Endothelial cell of hepatic sinusoid (primary cell): ENCODE measurements around the gene B4GALNT4.

Experiments
- in situ Hi-C: cut with HindIII; loops from 2 replicates; pipeline ENCODE4 v1.10.0; 2017; ENCODE audit warnings: low sequenced_read_pairs

Gene B4GALNT4

DNA sequence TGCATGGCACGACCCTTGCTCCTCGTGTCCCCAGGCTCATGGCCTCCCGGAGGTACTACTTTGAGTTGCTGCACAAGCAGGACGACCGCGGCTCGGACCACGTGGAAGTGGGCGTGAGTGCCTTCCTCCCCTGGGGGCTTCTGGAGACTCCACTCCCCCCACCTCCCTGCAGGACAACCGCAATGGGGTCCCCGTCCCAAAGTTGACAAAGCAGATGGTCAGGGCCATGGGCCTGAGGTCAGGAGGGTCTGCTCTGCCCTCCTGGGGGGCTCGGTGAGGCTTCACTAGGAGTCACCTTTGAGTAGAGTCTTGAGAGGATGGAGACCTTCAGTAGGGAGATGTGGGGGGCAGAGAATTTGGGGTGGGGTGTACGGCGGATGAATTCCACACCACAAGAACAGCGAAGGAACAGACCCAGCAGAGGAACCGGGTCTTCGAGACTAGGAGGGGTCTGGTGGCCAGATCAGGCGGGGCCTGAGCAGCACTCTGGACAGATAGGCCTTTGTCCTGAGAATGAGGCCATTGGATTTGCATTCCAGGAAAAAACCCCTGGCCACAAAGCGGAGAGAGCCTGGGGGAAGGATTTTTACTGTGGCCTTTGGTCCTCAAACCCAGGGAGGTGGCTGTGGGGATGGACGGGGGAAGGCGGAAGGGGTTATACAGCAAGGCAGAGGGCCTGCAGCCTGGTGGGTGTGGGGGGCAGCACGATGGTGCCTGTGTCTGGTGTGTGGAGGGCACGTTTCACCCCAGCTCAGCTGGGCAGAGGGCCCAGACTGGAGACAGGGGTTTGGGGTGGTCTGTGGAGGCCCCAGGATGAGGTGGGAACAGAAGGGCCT, 4.6 kb downstream of the B4GALNT4 start:
- in situ Hi-C loops: no loop called here

DNA sequence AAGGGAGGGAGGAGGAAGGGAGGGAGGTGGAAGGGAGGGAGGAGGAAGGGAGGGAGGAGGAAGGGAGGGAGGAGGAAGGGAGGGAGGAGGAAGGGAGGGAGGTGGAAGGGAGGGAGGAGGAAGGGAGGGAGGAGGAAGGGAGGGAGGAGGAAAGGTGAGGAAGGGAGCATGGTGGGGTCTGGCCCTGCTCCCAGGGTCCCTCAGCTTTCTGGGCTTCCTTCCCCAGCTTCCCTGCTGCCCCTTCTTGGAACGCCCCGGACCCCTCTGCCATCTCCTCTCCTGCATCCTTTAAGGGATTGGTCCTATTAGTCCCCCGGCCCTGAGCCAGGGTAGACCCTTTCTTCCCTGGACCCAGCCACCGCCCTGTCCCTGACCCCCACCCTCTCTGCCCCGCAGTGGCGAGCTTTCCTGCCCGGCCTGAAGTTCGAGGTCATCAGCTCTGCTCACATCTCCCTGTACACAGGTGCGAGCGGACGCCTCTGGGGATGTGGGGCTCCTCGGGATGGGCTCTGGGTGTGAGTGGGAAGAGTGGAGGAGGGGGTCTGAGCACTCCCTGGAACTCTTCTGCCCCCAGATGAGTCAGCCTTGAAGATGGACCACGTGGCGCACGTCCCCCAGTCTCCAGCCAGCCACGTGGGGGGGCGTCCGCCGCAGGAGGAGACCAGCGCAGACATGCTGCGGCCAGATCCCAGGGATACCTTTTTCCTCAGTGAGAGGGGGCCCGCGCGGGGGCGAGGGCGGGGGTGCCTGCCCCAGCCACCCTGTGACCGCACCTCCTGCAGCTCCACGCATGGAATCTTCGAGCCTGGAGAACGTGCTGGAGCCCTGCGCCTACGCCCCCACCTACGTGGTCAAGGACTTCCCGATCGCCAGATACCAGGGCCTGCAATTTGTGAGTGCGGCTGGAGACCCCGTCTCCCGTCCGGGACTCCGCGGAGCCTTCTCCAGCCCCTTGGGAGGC, 6.0 kb downstream of the B4GALNT4 start:
- in situ Hi-C loops: no loop called here

DNA sequence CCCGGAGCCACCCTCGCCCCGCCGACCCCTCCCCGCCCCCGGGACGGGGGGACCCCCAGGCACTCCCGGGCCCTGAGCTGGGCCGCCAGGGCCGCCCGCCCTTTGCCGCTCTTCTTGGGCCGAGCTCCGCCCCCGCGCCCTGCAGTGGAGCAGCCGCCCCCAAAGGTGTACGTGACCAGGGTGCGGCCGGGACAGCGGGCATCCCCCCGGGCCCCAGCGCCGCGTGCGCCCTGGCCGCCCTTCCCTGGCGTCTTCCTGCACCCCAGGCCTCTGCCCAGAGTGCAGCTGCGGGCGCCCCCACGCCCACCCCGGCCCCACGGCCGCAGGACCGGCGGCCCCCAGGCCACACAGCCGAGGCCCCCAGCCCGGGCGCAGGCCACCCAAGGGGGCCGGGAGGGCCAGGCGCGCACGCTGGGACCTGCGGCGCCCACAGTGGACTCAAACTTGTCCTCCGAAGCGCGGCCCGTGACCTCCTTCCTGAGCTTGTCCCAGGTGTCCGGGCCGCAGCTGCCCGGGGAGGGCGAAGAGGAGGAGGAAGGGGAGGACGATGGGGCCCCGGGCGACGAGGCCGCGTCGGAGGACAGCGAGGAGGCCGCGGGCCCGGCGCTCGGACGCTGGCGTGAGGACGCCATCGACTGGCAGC, 7.4 kb downstream of the B4GALNT4 start:
- in situ Hi-C loops: no loop called here

DNA sequence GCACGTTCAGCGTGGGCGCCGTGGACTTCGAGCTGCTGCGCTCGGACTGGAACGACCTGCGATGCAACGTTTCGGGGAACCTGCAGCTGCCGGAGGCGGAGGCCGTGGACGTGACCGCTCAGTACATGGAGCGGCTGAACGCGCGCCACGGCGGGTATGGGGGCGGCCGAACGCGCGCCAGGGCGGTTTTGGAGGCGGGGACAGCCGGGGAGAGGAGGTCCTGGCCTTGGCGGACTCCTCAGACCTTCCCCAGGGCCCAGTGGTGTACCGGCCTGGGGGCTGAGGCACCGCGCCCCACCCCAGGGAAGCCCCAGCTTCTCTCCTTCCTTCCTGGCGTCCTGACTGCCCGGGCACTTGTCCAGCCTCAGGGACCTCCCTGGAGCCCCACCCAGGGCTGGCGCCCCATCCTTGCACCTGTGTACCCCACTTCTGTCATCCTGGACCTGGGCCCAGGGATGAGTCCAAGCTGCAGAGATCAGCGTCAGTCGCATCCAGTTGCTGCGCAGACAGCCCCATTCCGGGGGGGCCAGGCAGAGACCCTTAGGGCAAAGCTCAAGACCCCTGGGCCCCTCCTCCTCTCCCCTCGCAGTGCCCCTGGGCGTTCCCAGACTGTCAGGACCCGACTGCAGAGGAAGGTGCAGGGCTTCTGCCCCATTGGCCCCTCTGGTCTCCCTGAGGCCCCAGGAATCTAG, 8.0 kb downstream of the B4GALNT4 start:
- in situ Hi-C loops: no loop called here

DNA sequence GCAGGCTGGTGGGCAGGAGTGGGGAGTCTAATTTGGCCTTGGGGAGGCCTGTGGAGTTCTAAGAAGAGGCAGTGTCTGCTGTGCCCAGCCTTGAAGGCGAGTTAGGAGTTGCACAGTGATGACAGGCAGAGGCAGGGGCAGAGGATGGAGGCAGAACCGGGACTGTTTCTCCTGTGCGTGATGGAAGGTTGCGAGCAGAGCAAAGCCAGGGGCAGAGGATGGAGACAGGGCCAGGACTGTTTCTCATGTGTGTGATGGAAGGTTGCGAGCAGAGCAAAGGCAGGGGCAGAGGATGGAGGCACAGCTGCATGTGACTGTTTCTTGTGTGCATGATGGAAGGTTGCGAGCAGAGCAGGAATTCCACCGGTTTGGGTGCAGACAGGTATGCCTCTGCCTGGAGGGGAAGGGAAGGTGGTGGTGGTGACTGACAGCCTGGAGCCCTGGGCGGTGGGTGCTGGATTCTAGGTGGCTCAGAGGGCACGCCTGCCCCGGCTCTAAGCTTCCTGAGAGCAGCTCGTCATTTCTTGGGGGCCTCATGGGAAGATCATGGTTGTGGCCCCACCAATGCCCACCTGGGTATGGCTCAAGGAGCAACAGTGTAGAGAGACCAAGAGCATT, 8.7 kb downstream of the B4GALNT4 start:
- in situ Hi-C loops: no loop called here

DNA sequence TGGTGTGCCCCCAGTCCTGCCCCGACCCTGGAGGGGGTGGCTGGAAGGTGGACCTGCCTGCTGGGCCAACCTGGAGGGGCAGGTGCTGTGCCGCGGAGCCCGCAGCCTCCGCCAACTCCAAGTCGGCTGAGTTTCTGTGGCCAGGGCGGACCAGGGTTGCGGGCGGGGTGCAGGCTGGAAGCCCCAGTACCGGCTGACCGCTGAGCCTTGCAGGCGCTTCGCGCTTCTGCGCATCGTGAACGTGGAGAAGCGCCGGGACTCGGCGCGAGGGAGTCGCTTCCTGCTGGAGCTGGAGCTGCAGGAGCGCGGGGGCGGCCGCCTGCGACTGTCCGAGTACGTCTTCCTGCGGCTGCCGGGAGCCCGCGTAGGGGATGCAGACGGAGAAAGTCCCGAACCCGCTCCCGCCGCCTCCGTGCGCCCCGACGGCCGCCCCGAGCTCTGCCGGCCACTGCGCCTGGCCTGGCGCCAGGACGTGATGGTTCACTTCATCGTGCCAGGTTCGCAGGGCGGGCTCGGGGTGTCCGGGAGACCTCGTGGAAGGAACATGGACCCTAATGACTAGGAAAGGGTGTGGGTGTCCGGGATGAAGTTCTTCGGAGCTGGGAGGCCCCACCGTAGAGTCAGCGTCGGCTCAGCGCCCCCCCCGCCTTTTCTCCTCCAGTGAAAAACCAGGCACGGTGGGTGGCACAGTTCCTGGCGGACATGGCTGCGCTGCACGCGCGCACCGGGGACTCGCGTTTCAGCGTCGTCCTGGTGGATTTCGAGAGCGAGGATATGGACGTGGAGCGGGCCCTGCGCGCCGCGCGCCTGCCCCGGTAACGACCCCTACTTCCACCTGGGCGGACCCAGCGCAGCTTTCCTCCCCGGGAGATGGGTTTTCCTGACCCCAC, 10.2 kb downstream of the B4GALNT4 start:
- in situ Hi-C loops: no loop called here

DNA sequence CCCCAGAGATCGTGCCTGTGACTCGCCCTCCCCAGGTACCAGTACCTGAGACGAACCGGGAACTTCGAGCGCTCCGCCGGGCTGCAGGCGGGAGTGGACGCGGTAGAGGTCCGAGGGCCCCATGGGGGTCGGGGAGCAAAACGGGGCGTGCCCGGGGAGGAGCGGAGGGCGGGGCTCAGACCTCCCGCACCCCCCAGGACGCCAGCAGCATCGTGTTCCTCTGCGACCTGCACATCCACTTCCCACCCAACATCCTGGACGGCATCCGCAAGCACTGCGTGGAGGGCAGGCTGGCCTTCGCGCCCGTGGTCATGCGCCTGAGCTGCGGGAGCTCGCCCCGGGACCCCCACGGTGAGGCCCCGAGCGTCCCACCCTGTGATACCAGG, 10.8 kb downstream of the B4GALNT4 start:
- in situ Hi-C loops: no loop called here

DNA sequence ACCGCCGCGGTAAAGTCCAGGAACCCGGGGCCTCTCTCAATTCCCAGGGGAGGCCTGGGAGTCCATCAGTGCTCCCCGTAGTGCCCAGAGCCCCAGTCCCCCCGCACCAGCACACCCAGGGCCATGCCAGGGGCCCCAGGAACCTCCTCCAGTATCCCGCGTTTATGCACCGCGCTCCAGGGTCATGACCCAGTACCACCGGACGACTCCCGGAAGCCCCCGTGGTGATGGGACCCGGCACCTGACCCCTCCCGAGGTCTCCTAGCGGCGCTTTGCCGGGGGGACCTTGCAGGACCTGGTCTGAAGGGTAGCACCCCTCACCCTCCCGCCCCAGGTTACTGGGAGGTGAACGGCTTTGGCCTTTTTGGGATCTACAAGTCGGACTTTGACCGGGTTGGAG, 11.2 kb downstream of the B4GALNT4 start:
- in situ Hi-C loops: no loop called here

DNA sequence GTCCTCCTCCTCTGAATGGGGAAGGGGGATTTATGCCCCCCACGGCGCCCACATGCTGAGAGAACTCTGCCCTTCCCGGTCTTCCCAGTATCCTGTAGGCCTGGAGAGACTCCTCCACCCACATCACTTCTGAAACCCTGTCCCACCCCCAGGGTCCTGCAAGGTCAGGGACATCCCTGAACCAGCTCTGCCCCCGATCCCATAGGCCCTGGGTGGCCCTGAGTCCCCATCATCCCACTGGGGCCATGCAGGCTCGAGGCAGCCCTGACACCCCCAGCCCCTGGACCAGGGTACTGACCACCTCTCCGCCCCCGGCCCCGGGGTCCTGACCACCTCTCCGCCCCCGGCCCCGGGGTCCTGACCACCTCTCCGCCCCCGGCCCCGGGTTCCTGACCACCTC, 11.7 kb downstream of the B4GALNT4 start:
- in situ Hi-C loops: no loop called here

DNA sequence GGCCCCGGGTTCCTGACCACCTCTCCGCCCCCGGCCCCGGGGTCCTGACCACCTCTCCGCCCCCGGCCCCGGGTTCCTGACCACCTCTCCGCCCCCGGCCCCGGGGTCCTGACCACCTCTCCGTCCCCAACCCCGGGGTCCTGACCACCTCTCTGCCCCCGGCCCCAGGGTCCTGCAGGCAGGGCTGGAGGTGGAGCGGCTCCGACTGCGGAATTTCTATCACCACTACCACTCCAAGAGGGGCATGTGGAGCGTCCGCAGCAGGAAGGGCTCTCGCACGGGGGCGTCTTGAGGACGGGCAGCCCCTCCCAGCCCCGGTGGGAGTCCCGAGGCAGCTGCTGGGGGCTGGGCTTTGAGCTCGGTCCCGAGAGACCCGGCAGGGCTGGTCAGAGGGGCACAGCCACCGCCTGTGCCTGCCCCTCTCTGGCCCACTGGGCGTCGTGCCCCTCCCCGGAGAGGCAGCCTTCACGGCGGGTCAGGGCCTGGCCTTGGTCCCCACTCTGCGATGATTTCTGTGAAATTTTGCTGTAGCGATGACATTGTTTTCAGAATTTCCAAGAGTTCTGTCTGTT, 12.3 kb downstream of the B4GALNT4 start:
- in situ Hi-C loops: no loop called here

DNA sequence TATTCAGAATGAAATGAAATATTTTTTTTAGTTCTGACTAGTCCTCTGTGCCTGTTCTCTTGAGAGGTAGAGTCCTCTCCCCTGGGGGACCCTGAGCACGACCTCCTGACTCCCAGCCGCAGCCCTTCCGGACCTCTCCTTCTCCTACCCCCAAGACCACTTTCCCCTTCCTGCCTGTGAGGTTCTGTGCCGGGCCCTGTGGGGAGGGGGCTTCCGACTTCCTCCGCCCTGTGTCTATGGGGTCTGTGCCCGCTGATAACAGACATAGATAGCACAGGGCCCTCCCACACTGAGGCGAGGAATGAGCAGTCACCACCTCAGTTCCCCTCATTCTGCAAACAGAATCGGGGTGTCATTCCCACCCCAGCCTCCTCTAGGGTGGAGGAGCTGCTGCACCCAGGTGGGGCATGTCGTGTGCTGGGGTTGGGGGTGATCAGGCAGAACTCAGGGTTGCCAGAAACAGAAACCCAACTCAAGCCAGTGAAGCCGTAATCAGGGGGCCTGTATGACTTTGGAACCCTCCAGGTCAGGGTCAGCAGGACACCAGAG, 12.9 kb downstream of the B4GALNT4 start:
- in situ Hi-C loops: no loop called here

DNA sequence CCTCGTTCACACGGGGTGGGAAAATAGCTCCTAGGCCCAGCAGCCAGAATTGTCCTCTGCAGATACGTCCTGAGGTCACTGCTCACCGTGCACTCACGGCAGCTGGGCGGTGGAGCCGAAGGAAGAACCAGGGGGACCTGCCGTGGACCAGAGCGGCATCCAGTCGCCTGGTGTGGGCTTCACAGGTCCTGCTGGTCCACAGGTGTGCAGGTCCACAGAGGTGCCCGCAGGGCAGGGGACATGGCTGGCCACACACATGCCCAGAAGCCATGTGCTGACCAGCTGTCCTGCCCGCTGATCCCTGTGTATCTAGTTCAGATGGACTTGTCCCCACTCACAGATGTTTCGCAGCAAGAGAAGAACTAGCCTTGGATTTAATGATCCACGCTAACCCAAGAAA, 14.1 kb downstream of the B4GALNT4 start:
- in situ Hi-C loops: no loop called here

DNA sequence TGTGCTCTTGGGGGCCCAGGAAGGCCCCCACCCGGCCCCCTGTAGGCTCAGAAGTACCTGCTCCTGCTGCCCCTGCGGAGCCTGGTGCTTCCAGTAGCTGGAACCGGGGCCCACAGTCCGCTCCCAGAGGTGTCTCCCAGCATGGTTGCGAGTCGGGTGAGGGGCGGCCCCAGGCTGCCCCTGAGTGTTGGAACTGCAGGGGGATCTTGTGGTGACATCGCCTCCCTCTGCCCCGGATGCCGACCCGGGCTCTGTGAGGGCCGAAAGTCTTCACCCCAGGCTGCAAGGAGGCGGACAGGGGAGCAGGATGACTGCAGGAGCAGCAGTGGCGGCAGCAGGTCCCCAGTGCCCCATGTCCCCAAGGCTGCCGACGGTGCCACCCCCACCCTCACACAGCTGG, 15.2 kb downstream of the B4GALNT4 start:
- in situ Hi-C loops: no loop called here

DNA sequence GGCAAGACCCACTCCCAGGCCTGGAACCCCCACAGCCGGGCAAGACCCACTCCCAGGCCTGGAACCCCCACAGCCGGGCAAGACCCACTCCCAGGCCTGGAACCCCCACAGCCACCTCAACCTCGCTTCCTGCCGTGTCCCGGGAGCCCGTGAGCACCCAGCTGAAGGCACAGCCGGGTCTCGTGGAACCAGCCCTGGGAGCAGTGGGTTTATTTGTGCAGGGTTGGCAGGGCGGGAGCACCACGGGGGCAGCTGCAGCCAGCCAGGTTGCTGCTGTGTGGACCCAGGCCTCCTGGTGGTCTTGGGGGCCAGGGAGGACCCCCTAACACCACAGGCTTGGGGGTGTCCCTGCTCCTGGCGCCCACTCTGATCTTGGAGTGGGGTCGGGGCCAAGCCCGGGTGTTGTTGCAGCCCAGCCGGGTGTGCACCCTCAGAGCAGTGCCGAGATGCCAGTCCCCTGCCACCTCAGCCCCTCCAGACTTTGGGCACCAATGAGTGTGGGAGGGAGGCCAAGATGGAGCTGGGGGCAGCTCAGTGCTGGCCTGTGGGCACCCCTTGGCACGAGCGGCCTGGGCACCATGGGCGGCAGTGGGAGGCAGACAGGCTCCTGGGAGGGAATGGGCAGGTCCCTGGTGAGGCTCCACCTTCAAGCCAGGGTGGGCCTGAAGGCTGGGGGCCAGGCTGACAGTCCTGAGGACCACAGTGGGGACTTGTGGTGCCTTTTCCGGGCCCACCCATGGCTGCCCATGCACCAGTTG, 16.5 kb downstream of the B4GALNT4 start:
- in situ Hi-C loops: loop anchor here (5.0 kb wide), 2 partner anchors 67 to 88 kb away; partner anchors contain the start of genes IFITM5 and PTDSS2

DNA sequence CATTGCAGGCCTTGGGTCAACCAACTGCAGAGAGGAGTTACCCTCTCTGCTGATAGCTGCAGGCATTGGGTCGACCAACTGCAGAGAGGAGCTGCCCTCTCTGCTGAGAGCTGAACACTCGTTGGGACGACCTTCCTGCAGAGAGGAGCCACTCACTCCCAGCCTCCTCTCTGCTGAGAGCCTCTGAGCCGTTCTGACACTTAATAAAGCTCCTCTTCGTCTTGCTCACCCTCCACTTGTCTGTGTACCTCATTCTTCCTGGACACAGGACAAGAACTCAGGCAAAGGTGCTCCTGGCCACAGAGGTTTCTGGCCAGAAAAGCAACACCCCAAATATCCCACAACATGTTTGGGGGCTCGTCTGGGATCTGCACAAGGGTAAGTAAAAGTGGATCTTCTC, 17.2 kb downstream of the B4GALNT4 start:
- in situ Hi-C loops: loop anchor here (5.0 kb wide), 2 partner anchors 66 to 89 kb away; partner anchors contain the start of genes IFITM5 and PTDSS2

DNA sequence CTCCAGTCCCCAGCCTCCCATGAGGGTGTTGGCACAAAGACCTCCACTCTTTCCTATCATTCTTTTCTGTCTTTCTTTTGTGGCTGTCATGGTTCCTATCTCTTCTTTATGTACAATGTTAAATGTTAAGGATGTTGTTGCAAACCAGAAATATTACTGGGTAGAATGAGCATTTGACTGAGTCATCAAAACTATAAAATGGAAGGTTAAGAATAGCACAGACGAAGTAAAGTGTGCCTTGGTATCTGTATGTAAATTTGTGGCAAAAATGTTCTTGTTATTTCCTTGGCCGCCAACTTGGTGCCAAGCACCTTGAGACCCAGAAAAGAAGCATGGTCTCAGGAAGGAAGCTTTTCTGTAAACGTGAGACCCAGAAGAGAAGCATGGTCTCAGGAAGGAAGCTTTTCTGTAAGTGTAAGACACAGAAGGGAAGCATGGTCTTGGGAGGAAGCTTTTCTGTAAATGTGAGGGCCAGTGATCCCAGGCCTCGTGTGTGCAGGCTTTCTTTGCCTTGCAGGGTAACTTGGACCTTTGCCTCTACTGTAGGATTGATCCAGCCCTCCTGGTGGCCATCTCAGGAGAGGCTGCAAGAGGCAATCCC, 18.0 kb downstream of the B4GALNT4 start:
- in situ Hi-C loops: loop anchor here (5.0 kb wide), 2 partner anchors 65 to 90 kb away; partner anchors contain the start of genes IFITM5 and PTDSS2

DNA sequence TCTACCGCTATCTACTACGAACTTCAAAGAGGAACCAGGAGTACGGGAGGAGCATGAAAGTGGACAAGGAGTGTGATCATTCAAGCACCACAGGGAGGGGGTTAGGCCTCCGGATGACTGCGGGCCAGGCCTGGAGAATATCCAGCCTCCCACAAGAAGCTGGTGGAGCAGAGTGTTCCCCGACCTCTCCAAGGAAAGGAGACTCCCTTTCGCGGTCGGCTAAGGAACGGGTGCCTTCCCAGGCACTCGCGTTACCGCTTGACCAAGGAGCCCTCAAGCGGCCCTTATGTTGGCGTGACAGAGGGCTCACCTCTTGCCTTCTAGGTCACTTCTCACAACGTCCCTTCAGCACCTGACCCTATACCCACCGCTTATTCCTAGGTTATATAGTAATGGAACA, 20.1 kb downstream of the B4GALNT4 start:
- in situ Hi-C loops: loop anchor here (5.0 kb wide), 2 partner anchors 63 to 92 kb away; partner anchors contain the start of genes IFITM5 and PTDSS2
